Measurements from ENCODE around the gene ABCG1. TPM values are rescaled to one million over a fixed set of nuclear protein-coding genes. Genes with fewer than 3 reads are reported as not detected.

Gene ABCG1
- total RNA-seq (19.6 and 21.2 TPM in 2 replicates), polyA plus RNA-seq (6.7 and 8.4 TPM in 2 replicates), polyA minus RNA-seq (9.5 and 12.1 TPM in 2 replicates), Bru-seq, nascent RNA (percentile 53 among the genes with signal in this experiment), BruChase-seq, experiment 1, labeled RNA remaining after a 6-hour chase (percentile 60 among the genes with signal in this experiment), BruChase-seq, experiment 2, labeled RNA remaining after a 2-hour chase (percentile 59 among the genes with signal in this experiment)
- polyA plus RNA-seq (2011; cell fraction: cytosol; rRNA removed) = 6.9 and 7.6 TPM in 2 replicates
- 12.5 and 13.7 TPM in 2 replicates for polyA plus RNA-seq (2011; cell fraction: nucleus; rRNA removed)
- polyA plus RNA-seq (2012) = 18.8 and 40.1 TPM in 2 replicates
- 4.0 TPM for polyA minus RNA-seq (2011; cell fraction: cytosol; rRNA and poly(A)+ RNA removed)
- polyA minus RNA-seq (2011; cell fraction: nucleus; rRNA and poly(A)+ RNA removed) = 9.3 and 9.7 TPM in 2 replicates
- long read RNA-seq, transcript ABCG1-203 (15 exons, 3,034 nt) = minor isoform, 15 of 49 reads
- long read RNA-seq, transcript ABCG1-205 (15 exons, 2,998 nt) = major isoform, 25 of 49 reads
- long read RNA-seq, partial matches to known transcripts = 2 of 49 reads
- long read RNA-seq, other reads (novel, unspliced or antisense) = 7 of 49 reads

GRCh38 chr21:42218836-42219605, at the start of gene ABCG1:
Gene ABCG1, plus strand, starts transcription at chr21:42219140. Its CDS starts 123 bp downstream, at chr21:42219263.
- no peaks in the 10 kb centered on the region for H3K9me1 ChIP-seq (replicated peaks; ENCODE audit: control insufficient read depth, extremely low read depth, insufficient read depth, low read length)
- peaks cover 2 to 6% of the 10 kb centered on the region in 2 experiments for H3K27me3 ChIP-seq (ENCODE audit: control insufficient read depth in 2 of 2, insufficient read depth in 2 of 2, low read length in 2 of 2)
- peak within 1 kb of the TSS; percentile 75 for H3K9ac ChIP-seq (replicated peaks; ENCODE audit: extremely low read depth, insufficient read depth, low read length)
- H4K20me1 ChIP-seq (replicated peaks; ENCODE audit: control insufficient read depth, extremely low read depth, insufficient read depth, low read length) = no peaks in the 10 kb centered on the region
- ChIA-PET POLR2A (interaction anchor here (2.0 kb wide), 1 partner anchor 9 kb away, joined by 5 read pairs; no protein-coding TSS in a partner anchor), CTCF (interaction anchor here (0.7 to 4.6 kb wide), 6 partner anchors 15 to 73 kb away, joined by 4 to 29 read pairs (median 8); no protein-coding TSS in a partner anchor)
- DNase-seq (ENCODE audit: low read depth, low spot score) (peak; percentile 18), FAIRE-seq (peak; percentile 47)
- no peaks in the 10 kb centered on the region for H3K79me2 ChIP-seq (ENCODE audit: control insufficient read depth, insufficient read depth, low read length)
- H3K4me2 ChIP-seq (ENCODE audit: insufficient read depth, low read length) = peak within 1 kb of the TSS; percentile 95
- dilution Hi-C loops (cut with MboI; ENCODE audit: extremely low pct_ligation_motif_present, low sequenced_read_pairs) = no loop called here
- TF ChIP-seq FOS (IDR thresholded peaks at IDR 0.05; ENCODE audit: borderline replicate concordance, insufficient read depth, low read length) = no peak
- no peak for TF ChIP-seq POLR2AphosphoS5 (IDR thresholded peaks at IDR 0.05; ENCODE audit: insufficient read depth, low read depth, low read length)
- TF ChIP-seq GATA2 (IDR thresholded peaks at IDR 0.05; ENCODE audit: insufficient read depth, insufficient read length, low read depth, low read length) = no peak
- H3K4me3 ChIP-seq (replicated peaks in 1 of 3; ENCODE audit: insufficient read depth in 1 of 3, low read depth in 1 of 3, low read length in 3 of 3) = peak within 1 kb of the TSS; percentile 53 to 65 (median 63)
- H3K27ac ChIP-seq (ENCODE audit: insufficient read depth, low read depth, low read length) = peak within 1 kb of the TSS; percentile 53
- H3K36me3 ChIP-seq (ENCODE audit: control insufficient read depth in 2 of 2, extremely low read depth in 1 of 2, insufficient read depth in 2 of 2, low read length in 2 of 2) = no peaks in the 10 kb centered on the region
- H3K4me1 ChIP-seq (ENCODE audit: control insufficient read depth, extremely low read depth, insufficient read depth, low read length) = peaks cover 24% of the 10 kb centered on the region
- H2AFZ ChIP-seq (ENCODE audit: low read depth, low read length) = peak within 1 kb of the TSS; percentile 84
- BruUV-seq (replicated peaks) = no TSS peak
- no peaks in the 10 kb centered on the region for H3K9me3 ChIP-seq (replicated peaks; ENCODE audit: control insufficient read depth, insufficient read depth, low read length)
- intact Hi-C loops (cut with micrococcal nuclease) = loop anchor here (1.0 kb wide), 1 partner anchor 9 kb away; no protein-coding TSS in a partner anchor

All from endothelial cell of umbilical vein (primary cell).